PC-9 (cell line): ENCODE results near the gene GPBP1.

Source experiments
- CTCF ChIP-seq: fragments of 200-600 bp; sonication (generic); conservative IDR thresholded peaks from 2 replicates; pipeline ENCODE4 v1.6.1; 2017; ENCODE audit warnings: mixed run types, antibody characterized with exemption, mild to moderate bottlenecking, moderate library complexity
- EZH2 ChIP-seq: fragments of 200-600 bp; sonication (generic); IDR thresholded peaks from 2 replicates; pipeline ENCODE4 v1.8.0; 2017; ENCODE audit warnings: antibody characterized with exemption, low read depth

- TF ChIP-seq CTCF (no peak), EZH2 (no peak)
Observed at GRCh38 chr5:57193757-57194413, 20.0 kb downstream of the GPBP1 start.
